ENCODE data around the gene OR10G2.

GRCh38 chr14:21653331-21653885 lies 18.7 kb upstream of the OR10G2 start, which contains the start of gene OR4E2:
- TF ChIP-seq CTCF (IDR thresholded peaks at IDR 0.05; ENCODE audit: insufficient read depth, low read depth, low read length) (no peak), EZH2 (IDR thresholded peaks at IDR 0.05; ENCODE audit: insufficient read depth, low read length) (no peak)

Measured in astrocyte (in vitro differentiated cells and primary cell).